ENCODE results near the gene FAM13A.

DNA sequence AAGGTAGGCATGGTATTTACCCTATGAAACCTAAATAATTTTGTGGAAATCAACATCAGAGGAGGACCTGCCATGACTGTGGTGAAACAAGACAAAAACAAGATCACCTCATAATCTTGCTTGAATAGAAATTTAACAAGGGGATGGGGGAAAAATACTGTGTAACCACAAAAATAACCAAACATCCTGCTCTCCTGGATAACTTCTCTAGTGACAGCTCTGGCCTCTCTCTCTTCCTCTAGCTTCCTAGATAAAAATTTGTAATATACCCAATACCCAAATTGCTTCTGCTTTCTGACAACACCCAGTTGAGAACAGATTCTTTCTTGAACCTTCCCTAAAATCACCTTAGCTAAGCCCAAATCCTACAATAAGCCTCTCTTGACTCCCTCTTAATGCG lies 42.5 kb upstream of the FAM13A start:
- TF ChIP-seq, protein P1, sequence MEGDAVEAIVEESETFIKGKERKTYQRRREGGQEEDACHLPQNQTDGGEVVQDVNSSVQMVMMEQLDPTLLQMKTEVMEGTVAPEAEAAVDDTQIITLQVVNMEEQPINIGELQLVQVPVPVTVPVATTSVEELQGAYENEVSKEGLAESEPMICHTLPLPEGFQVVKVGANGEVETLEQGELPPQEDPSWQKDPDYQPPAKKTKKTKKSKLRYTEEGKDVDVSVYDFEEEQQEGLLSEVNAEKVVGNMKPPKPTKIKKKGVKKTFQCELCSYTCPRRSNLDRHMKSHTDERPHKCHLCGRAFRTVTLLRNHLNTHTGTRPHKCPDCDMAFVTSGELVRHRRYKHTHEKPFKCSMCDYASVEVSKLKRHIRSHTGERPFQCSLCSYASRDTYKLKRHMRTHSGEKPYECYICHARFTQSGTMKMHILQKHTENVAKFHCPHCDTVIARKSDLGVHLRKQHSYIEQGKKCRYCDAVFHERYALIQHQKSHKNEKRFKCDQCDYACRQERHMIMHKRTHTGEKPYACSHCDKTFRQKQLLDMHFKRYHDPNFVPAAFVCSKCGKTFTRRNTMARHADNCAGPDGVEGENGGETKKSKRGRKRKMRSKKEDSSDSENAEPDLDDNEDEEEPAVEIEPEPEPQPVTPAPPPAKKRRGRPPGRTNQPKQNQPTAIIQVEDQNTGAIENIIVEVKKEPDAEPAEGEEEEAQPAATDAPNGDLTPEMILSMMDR (IDR thresholded peaks at IDR 0.05; ENCODE audit: poor library complexity): no peak
- TF ChIP-seq EZH2 (IDR thresholded peaks at IDR 0.05; ENCODE audit: borderline replicate concordance) (no peak), EZH2phosphoT487 (IDR thresholded peaks at IDR 0.05; ENCODE audit: low read depth, severe bottlenecking, unreplicated experiment) (no peak)

Measured in hepatocyte (in vitro differentiated cells).